H1 (cell line): ENCODE data around the gene ACY1. TPM values are rescaled to one million over a fixed set of nuclear protein-coding genes. Genes with fewer than 3 reads are reported as not detected.
A peak's percentile ranks its signal among the peaks of the same experiment; 100 is the strongest.

Source experiments
- BACH1 ChIP-seq: IDR thresholded peaks from 2 replicates; pipeline ENCODE4 v1.6.1; 2012; ENCODE audit warnings: low read length, improper control_type of control experiment
- CEBPB ChIP-seq: IDR thresholded peaks from 2 replicates; pipeline ENCODE4 v1.6.1; 2012; ENCODE audit warnings: low read depth, low read length
- EGR1 ChIP-seq: IDR thresholded peaks from 2 replicates; pipeline ENCODE4 v1.6.1; 2011; ENCODE audit warnings: low read depth, low read length, borderline replicate concordance
- NANOG ChIP-seq: IDR thresholded peaks from 2 replicates; pipeline ENCODE4 v1.6.1; 2011; ENCODE audit warnings: low read length, low read depth, mild to moderate bottlenecking, inconsistent platforms; ENCODE audit not compliant: insufficient read depth, poor library complexity, severe bottlenecking
- SIRT6 ChIP-seq: IDR thresholded peaks from one replicate; pipeline ENCODE4 v1.7.1; 2012; ENCODE audit warnings: low read length, inconsistent platforms
- SUZ12 ChIP-seq: fragments of 200-600 bp; sonication (generic); IDR thresholded peaks from 2 replicates; pipeline ENCODE4 v1.6.1; 2012; ENCODE audit warnings: mild to moderate bottlenecking, inconsistent platforms, low read length, moderate library complexity, mixed read lengths
- TAF7 ChIP-seq: optimal IDR thresholded peaks from 2 replicates; pipeline ENCODE3; 2011; ENCODE audit warnings: low read depth, mild to moderate bottlenecking, inconsistent platforms, low read length, moderate library complexity, borderline replicate concordance
- YY1 ChIP-seq: IDR thresholded peaks from 2 replicates; pipeline ENCODE4 v1.6.1; 2011; ENCODE audit warnings: low read depth, mild to moderate bottlenecking, low read length
- polyA plus RNA-seq, 7 experiments: library from polyadenylated mRNA; depleted of rRNA in 3 of 7; stranded (reverse) in 5 of 7; unstranded in 2 of 7; fragments of >200 nt in 5 of 7; fragments of 200-250 nt in 2 of 7; gene quantifications; 1 replicate in 5 of 7; 2 replicates in 1 of 7; 4 replicates in 1 of 7; pipeline versions ENCODE4 v1.2.1 to v1.2.3, GENCODE V29; 2011 to 2013; ENCODE audit warnings: missing spikeins in 2 of 7, mixed read lengths in 2 of 7
- total RNA-seq: library from RNA; stranded (reverse); fragmentation: NEBNext Ultra II Directional; extraction: Animal tissue kit (Norgen Biotek cat#: 25700); gene quantifications from 2 replicates; pipeline ENCODE4 v1.2.1, GENCODE V29; 2021
- TF ChIP-seq, protein P1 (sequence below): fragments of 300-600 bp; sonication (generic); IDR thresholded peaks from 2 replicates; pipeline ENCODE4 v1.7.1; 2012; ENCODE audit warnings: low read length, moderate library complexity, mild to moderate bottlenecking, inconsistent platforms; ENCODE audit not compliant: insufficient replicate concordance
- TF ChIP-seq, protein P2 (sequence below): IDR thresholded peaks from 2 replicates; pipeline ENCODE4 v1.6.1; 2012; ENCODE audit warnings: low read length, inconsistent platforms

The ACY1 gene
- total and polyA plus RNA-seq, 2 of the 8 experiments (the other 6 are each of a cell fraction or from before 2014, with no cell fraction given) = 48.3 to 113 TPM

DNA sequence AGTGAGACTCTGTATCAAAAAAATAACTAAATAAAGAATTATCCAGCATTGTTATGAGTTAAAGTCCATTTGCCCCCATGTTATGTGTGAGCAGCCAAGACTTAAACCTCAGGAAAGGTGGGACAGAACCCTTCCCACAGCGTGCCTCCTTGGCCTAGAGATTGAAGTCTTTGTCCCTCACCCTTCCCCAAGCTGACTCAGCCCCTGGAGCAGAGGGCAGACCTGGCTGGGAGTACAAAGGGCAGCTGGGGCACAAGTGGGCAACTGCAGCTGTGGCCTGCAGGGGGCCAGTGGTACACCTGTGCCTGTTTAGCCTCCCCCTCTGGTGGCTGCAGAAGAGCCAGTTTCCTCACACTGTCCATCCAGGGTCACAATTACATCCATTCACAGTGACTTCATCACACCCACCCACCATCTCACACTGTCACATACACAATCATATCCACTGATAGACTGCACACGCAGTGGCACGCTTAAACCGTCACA, 940 bp upstream of the ACY1 start (continued):
- TF ChIP-seq, protein P1, sequence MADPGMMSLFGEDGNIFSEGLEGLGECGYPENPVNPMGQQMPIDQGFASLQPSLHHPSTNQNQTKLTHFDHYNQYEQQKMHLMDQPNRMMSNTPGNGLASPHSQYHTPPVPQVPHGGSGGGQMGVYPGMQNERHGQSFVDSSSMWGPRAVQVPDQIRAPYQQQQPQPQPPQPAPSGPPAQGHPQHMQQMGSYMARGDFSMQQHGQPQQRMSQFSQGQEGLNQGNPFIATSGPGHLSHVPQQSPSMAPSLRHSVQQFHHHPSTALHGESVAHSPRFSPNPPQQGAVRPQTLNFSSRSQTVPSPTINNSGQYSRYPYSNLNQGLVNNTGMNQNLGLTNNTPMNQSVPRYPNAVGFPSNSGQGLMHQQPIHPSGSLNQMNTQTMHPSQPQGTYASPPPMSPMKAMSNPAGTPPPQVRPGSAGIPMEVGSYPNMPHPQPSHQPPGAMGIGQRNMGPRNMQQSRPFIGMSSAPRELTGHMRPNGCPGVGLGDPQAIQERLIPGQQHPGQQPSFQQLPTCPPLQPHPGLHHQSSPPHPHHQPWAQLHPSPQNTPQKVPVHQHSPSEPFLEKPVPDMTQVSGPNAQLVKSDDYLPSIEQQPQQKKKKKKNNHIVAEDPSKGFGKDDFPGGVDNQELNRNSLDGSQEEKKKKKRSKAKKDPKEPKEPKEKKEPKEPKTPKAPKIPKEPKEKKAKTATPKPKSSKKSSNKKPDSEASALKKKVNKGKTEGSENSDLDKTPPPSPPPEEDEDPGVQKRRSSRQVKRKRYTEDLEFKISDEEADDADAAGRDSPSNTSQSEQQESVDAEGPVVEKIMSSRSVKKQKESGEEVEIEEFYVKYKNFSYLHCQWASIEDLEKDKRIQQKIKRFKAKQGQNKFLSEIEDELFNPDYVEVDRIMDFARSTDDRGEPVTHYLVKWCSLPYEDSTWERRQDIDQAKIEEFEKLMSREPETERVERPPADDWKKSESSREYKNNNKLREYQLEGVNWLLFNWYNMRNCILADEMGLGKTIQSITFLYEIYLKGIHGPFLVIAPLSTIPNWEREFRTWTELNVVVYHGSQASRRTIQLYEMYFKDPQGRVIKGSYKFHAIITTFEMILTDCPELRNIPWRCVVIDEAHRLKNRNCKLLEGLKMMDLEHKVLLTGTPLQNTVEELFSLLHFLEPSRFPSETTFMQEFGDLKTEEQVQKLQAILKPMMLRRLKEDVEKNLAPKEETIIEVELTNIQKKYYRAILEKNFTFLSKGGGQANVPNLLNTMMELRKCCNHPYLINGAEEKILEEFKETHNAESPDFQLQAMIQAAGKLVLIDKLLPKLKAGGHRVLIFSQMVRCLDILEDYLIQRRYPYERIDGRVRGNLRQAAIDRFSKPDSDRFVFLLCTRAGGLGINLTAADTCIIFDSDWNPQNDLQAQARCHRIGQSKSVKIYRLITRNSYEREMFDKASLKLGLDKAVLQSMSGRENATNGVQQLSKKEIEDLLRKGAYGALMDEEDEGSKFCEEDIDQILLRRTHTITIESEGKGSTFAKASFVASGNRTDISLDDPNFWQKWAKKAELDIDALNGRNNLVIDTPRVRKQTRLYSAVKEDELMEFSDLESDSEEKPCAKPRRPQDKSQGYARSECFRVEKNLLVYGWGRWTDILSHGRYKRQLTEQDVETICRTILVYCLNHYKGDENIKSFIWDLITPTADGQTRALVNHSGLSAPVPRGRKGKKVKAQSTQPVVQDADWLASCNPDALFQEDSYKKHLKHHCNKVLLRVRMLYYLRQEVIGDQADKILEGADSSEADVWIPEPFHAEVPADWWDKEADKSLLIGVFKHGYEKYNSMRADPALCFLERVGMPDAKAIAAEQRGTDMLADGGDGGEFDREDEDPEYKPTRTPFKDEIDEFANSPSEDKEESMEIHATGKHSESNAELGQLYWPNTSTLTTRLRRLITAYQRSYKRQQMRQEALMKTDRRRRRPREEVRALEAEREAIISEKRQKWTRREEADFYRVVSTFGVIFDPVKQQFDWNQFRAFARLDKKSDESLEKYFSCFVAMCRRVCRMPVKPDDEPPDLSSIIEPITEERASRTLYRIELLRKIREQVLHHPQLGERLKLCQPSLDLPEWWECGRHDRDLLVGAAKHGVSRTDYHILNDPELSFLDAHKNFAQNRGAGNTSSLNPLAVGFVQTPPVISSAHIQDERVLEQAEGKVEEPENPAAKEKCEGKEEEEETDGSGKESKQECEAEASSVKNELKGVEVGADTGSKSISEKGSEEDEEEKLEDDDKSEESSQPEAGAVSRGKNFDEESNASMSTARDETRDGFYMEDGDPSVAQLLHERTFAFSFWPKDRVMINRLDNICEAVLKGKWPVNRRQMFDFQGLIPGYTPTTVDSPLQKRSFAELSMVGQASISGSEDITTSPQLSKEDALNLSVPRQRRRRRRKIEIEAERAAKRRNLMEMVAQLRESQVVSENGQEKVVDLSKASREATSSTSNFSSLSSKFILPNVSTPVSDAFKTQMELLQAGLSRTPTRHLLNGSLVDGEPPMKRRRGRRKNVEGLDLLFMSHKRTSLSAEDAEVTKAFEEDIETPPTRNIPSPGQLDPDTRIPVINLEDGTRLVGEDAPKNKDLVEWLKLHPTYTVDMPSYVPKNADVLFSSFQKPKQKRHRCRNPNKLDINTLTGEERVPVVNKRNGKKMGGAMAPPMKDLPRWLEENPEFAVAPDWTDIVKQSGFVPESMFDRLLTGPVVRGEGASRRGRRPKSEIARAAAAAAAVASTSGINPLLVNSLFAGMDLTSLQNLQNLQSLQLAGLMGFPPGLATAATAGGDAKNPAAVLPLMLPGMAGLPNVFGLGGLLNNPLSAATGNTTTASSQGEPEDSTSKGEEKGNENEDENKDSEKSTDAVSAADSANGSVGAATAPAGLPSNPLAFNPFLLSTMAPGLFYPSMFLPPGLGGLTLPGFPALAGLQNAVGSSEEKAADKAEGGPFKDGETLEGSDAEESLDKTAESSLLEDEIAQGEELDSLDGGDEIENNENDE = no peak
- TF ChIP-seq TAF7 (no peak), EGR1 (no peak), SIRT6 (no peak), SUZ12 (no peak), BACH1 (no peak), NANOG (no peak), CEBPB (no peak), YY1 (peak; percentile 24; the same call in 1 of the 2 replicates)
- TF ChIP-seq, protein P2, sequence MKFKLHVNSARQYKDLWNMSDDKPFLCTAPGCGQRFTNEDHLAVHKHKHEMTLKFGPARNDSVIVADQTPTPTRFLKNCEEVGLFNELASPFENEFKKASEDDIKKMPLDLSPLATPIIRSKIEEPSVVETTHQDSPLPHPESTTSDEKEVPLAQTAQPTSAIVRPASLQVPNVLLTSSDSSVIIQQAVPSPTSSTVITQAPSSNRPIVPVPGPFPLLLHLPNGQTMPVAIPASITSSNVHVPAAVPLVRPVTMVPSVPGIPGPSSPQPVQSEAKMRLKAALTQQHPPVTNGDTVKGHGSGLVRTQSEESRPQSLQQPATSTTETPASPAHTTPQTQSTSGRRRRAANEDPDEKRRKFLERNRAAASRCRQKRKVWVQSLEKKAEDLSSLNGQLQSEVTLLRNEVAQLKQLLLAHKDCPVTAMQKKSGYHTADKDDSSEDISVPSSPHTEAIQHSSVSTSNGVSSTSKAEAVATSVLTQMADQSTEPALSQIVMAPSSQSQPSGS = no peak
